ENCODE measurements around the gene DYRK4. TPM values are rescaled to one million over a fixed set of nuclear protein-coding genes. Genes with fewer than 3 reads are reported as not detected.

The DYRK4 gene
- total RNA-seq, 1 experiment from 2014 or later = 8.8 TPM

GRCh38 chr12:4643747-4644146 lies 81.7 kb downstream of the DYRK4 start:
- CTCF ChIA-PET = interaction anchor here (1.9 kb wide), 1 partner anchor 39 kb away, joined by 7 read pairs; no protein-coding TSS in a partner anchor
- no peak for TF ChIP-seq ZNF263 (CRISPR knock-in tag; IDR thresholded peaks at IDR 0.05; ENCODE audit: low read depth)
- no peak for TF ChIP-seq CBFB (CRISPR knock-in tag; IDR thresholded peaks at IDR 0.05; ENCODE audit: low read depth)
- TF ChIP-seq JUN (CRISPR knock-in tag; IDR thresholded peaks at IDR 0.05) = no peak
- no peak for TF ChIP-seq ATF1 (CRISPR knock-in tag; IDR thresholded peaks at IDR 0.05)
- TF ChIP-seq IRF1 (CRISPR knock-in tag; IDR thresholded peaks at IDR 0.05) = no peak
- no peak for TF ChIP-seq AFF4 (CRISPR knock-in tag; IDR thresholded peaks at IDR 0.05; ENCODE audit: borderline replicate concordance)
- H3K9me3 Mint-ChIP-seq = peaks cover 3% of the 10 kb centered on the region; the same call in 1 of the 2 replicates
- no peak overlapping the region for H3K4me3 Mint-ChIP-seq
- POLR2A ChIA-PET = no interaction called here
- peaks cover 3% of the 10 kb centered on the region; the same call in 1 of the 2 replicates for H3K27me3 Mint-ChIP-seq (ENCODE audit: low read depth)
- no peaks in the 10 kb centered on the region for H3K36me3 Mint-ChIP-seq
- DNase-seq (ENCODE audit: low spot score) (no peak), ATAC-seq (no peak)
- H3K27ac Mint-ChIP-seq = no peak overlapping the region
- peaks cover 13% of the 10 kb centered on the region for H3K4me1 Mint-ChIP-seq

GRCh38 chr12:4645023-4645422 lies 83.0 kb downstream of the DYRK4 start:
- CTCF ChIA-PET = interaction anchor here (1.9 kb wide), 1 partner anchor 40 kb away, joined by 7 read pairs; no protein-coding TSS in a partner anchor
- H3K27ac Mint-ChIP-seq = no peak overlapping the region
- POLR2A ChIA-PET = no interaction called here
- DNase-seq (ENCODE audit: low spot score) (no peak), ATAC-seq (no peak)
- peaks cover 3% of the 10 kb centered on the region; the same call in 1 of the 2 replicates for H3K27me3 Mint-ChIP-seq (ENCODE audit: low read depth)
- peaks cover 19% of the 10 kb centered on the region for H3K4me1 Mint-ChIP-seq
- peaks cover 3% of the 10 kb centered on the region; the same call in 1 of the 2 replicates for H3K9me3 Mint-ChIP-seq
- H3K4me3 Mint-ChIP-seq = no peak overlapping the region
- no peak for TF ChIP-seq HMGA2 (CRISPR knock-in tag; IDR thresholded peaks at IDR 0.05)
- no peak for TF ChIP-seq ZNF121 (CRISPR knock-in tag; IDR thresholded peaks at IDR 0.05)
- TF ChIP-seq GTF2I (CRISPR knock-in tag; conservative IDR thresholded peaks at IDR 0.05) = no peak
- TF ChIP-seq ELF4 (CRISPR knock-in tag; IDR thresholded peaks at IDR 0.05; ENCODE audit: low read depth) = no peak
- no peak for TF ChIP-seq ZNF416 (CRISPR knock-in tag; IDR thresholded peaks at IDR 0.05)
- TF ChIP-seq ZBTB43 (CRISPR knock-in tag; IDR thresholded peaks at IDR 0.05) = no peak
- no peak for TF ChIP-seq CBFB (CRISPR knock-in tag; IDR thresholded peaks at IDR 0.05; ENCODE audit: low read depth)
- TF ChIP-seq ZNF512 (CRISPR knock-in tag; IDR thresholded peaks at IDR 0.05; ENCODE audit: borderline replicate concordance) = no peak
- TF ChIP-seq AFF4 (CRISPR knock-in tag; IDR thresholded peaks at IDR 0.05; ENCODE audit: borderline replicate concordance) = no peak
- H3K36me3 Mint-ChIP-seq = no peaks in the 10 kb centered on the region
